ENCODE measurements around the gene SFXN5. TPM values are rescaled to one million over a fixed set of nuclear protein-coding genes. Genes with fewer than 3 reads are reported as not detected.

SFXN5 gene
- total RNA-seq, 4 donors from 2014 or later, result 5.7 to 11.8 (median 6.7) TPM

GRCh38 chr2:73033142-73033765 is 38.3 kb downstream of the SFXN5 start:
- Histone ChIP-seq H3K4me1 (no peaks in the 10 kb centered on the region), H3K4me3 (no peak overlapping the region), H3K27me3 (no peaks in the 10 kb centered on the region), H3K9me3 (no peaks in the 10 kb centered on the region), H3K27ac (no peak overlapping the region), H3K36me3 (peaks cover 0 to 18% of the 10 kb centered on the region in 2 donors)
- 82 to 89% methylated on average over 1 of the region's 1 CpG for WGBS, 2 donors (ENCODE audit: low coverage in 1 of 2)
- ATAC-seq, result no peak
- TF ChIP-seq CTCF (IDR thresholded peaks at IDR 0.05), result no peak
- no peak for TF ChIP-seq POLR2A (IDR thresholded peaks at IDR 0.05)
- no peak for TF ChIP-seq EP300 (IDR thresholded peaks at IDR 0.05)
- no peak for TF ChIP-seq POLR2AphosphoS5 (IDR thresholded peaks at IDR 0.05)

- Histone ChIP-seq H3K4me1 (no peaks in the 10 kb centered on the region), H3K27me3 (no peaks in the 10 kb centered on the region), H3K4me3 (no peak overlapping the region), H3K27ac (no peak overlapping the region), H3K9me3 (no peaks in the 10 kb centered on the region), H3K36me3 (peaks cover 0 to 23% of the 10 kb centered on the region in 2 donors)
- no peak for TF ChIP-seq POLR2AphosphoS5 (IDR thresholded peaks at IDR 0.05)
- TF ChIP-seq CTCF (IDR thresholded peaks at IDR 0.05), result no peak
- no peak for TF ChIP-seq POLR2A (IDR thresholded peaks at IDR 0.05)
- no peak for TF ChIP-seq EP300 (IDR thresholded peaks at IDR 0.05)
- 88 to 89% methylated on average over 5 of the region's 5 CpGs for WGBS, 2 donors (ENCODE audit: low coverage in 1 of 2)
- no peak for ATAC-seq
These were observed 38.8 kb downstream of the SFXN5 start for GRCh38 chr2:73032702-73033097.

DNA sequence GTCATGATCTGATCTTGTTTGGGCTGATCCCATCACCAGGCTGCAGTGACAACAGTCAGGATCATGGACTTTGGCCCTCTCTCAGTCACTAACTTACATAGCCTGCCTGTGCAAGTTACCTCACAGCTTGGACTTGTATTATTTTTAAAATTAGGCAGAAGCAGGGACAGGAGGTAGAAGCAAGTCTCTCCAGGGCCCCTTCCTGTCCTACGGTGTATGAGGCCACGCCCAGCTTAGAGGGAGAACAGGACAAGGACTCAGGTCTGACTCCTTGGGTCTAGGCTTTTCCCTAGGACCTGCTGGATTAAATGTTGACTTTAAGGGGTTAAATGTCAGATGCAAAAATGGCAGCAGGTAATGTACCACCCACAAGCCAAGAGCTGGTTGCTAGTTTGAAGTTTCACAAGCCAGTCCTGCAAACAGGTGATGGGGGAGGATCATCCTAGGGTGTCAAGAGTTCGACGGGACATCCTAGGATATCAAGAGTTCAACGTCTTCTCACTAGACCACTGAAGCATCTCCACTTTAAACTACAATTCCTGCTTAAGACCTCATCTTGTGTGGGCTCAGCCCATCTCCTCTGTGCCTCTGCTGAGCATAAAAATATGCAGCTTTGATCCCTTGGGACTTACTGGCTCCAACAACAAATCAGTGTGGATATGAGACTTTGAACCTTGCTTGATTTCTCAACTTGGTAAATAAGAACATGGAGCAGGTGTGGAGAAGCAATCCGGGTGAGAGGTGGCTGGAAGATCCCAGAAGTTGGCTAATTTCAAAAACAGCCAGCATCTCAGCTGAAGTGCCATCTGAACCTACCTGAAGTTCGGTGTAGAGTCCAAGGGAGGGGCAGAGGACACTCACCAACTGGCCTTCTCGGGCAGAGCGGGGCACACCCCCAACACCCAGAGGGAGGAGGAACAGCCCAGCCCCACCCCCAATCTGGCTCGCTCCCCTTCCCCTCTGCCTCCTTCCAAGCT is 39.5 kb downstream of the SFXN5 start:
- peaks cover 0 to 27% of the 10 kb centered on the region in 2 donors for H3K36me3 ChIP-seq
- TF ChIP-seq POLR2AphosphoS5 (IDR thresholded peaks at IDR 0.05) (no peak), CTCF (IDR thresholded peaks at IDR 0.05) (no peak), EP300 (IDR thresholded peaks at IDR 0.05) (no peak), POLR2A (IDR thresholded peaks at IDR 0.05) (no peak)
- H3K4me1 ChIP-seq, result no peaks in the 10 kb centered on the region
- H3K27ac ChIP-seq, result no peak overlapping the region
- no peak for ATAC-seq
- 81 to 85% methylated on average over 7 to 9 of the region's 10 CpGs for WGBS, 2 donors (ENCODE audit: low coverage in 1 of 2)
- H3K4me3 ChIP-seq, result no peak overlapping the region
- no peaks in the 10 kb centered on the region for H3K9me3 ChIP-seq
- no peaks in the 10 kb centered on the region for H3K27me3 ChIP-seq

DNA sequence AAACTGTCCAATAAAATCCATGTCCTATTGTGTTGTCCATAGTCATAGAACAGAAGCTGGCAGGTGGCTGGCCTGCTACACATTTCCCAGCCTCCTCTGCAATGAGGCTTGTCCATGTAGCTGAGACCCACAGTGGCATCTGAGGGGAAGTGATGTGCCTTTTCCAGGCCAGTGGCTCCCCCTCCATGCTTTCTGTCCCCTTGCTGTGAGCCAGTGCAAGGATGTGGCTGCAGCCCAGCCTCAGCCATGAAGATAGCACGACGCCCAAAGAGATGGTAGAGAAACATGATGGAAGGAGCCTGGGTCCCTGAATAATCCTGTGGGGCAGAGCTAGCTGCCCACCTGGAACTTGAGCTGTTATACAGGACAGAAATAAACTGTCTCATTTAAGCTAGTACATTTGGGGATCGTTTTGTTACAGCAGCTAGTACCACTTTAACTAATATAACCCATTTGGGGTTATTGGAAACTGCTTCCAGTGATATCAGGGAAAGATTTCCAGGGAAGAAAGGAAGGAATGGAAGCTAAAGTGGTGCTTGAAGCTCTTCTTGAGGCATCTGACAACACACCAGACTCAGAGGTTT is 40.3 kb downstream of the SFXN5 start:
- no peaks in the 10 kb centered on the region for H3K4me1 ChIP-seq
- H3K4me3 ChIP-seq, result no peak overlapping the region
- H3K27ac ChIP-seq, result no peak overlapping the region
- 83% methylated on average over 2 of the region's 3 CpGs; no CpG with 5 or more reads in 1 of the 2 donors for WGBS, 2 donors (ENCODE audit: low coverage in 1 of 2)
- ATAC-seq, result no peak
- H3K36me3 ChIP-seq, result peaks cover 0 to 27% of the 10 kb centered on the region in 2 donors
- no peaks in the 10 kb centered on the region for H3K9me3 ChIP-seq
- no peaks in the 10 kb centered on the region for H3K27me3 ChIP-seq
- TF ChIP-seq POLR2A (IDR thresholded peaks at IDR 0.05) (no peak), CTCF (IDR thresholded peaks at IDR 0.05) (no peak), EP300 (IDR thresholded peaks at IDR 0.05) (no peak), POLR2AphosphoS5 (IDR thresholded peaks at IDR 0.05) (no peak)
